Measurements from ENCODE around the gene INTS3.
"Not testable (repeated sequence)": the region's sequence is repeated elsewhere in the genome, so short reads cannot be mapped to it uniquely, and the experiment has no call there.

INTS3 gene

GRCh38 chr1:153750026-153750995 lies 22.5 kb downstream of the INTS3 start:
- no peak for ATAC-seq (replicated peaks; ENCODE audit: extremely low read depth, poor library complexity, severe bottlenecking)
- H3K36me3 Mint-ChIP-seq (ENCODE audit: insufficient read depth) = peaks cover 48% of the 10 kb centered on the region

DNA sequence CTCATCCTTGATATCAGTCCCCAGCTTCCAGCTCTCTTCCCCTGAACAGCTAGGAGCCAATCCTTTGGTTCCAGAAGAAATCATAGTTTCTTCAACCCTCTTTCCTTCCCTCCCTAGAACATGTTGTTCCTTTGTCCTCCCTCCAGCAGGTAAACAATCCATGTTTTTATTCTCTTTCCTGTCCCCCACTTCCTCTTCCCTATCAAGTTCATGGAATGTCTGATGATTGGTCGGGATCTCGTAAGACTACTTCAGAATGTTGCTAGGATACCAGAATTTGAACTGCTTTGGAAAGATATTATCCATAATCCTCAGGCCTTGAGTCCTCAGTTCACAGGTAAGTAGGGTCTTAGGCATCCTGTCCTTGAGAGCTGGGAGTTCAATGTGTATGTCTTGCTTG lies 24.2 kb downstream of the INTS3 start:
- Mint-ChIP-seq H3K36me3 (ENCODE audit: insufficient read depth) (peaks cover 51% of the 10 kb centered on the region), H3K27ac (ENCODE audit: low read depth) (no peak overlapping the region), H3K9me3 (no peaks in the 10 kb centered on the region), H3K4me3 (no peak overlapping the region), H3K4me1 (peaks cover 6% of the 10 kb centered on the region), H3K27me3 (no peaks in the 10 kb centered on the region)
- ATAC-seq (replicated peaks; ENCODE audit: extremely low read depth, poor library complexity, severe bottlenecking) (no peak), DNase-seq (ENCODE audit: low spot score in 2 of 2) (no peak)

More at GRCh38 chr1:153750026-153750995, 22.5 kb downstream of the INTS3 start:
- H3K27me3 Mint-ChIP-seq = no peaks in the 10 kb centered on the region
- H3K4me3 Mint-ChIP-seq = no peak overlapping the region
- no peaks in the 10 kb centered on the region for H3K9me3 Mint-ChIP-seq
- peaks cover 6% of the 10 kb centered on the region for H3K4me1 Mint-ChIP-seq
- H3K27ac Mint-ChIP-seq (ENCODE audit: low read depth) = no peak overlapping the region
- no peak for DNase-seq (ENCODE audit: low spot score in 2 of 2)

GRCh38 chr1:153752571-153753195 lies 24.8 kb downstream of the INTS3 start:
- DNase-seq (ENCODE audit: low spot score in 2 of 2) (no peak), ATAC-seq (replicated peaks; ENCODE audit: extremely low read depth, poor library complexity, severe bottlenecking) (no peak)
- Mint-ChIP-seq H3K4me3 (no peak overlapping the region), H3K27me3 (no peaks in the 10 kb centered on the region), H3K4me1 (peaks cover 6% of the 10 kb centered on the region), H3K36me3 (ENCODE audit: insufficient read depth) (peaks cover 51% of the 10 kb centered on the region), H3K9me3 (no peaks in the 10 kb centered on the region), H3K27ac (ENCODE audit: low read depth) (no peak overlapping the region)

- ATAC-seq (replicated peaks; ENCODE audit: extremely low read depth, poor library complexity, severe bottlenecking) = no peak
- Mint-ChIP-seq H3K27me3 (no peaks in the 10 kb centered on the region), H3K4me1 (peaks cover 4% of the 10 kb centered on the region), H3K9me3 (no peaks in the 10 kb centered on the region), H3K27ac (ENCODE audit: low read depth) (no peak overlapping the region), H3K4me3 (no peak overlapping the region), H3K36me3 (ENCODE audit: insufficient read depth) (peaks cover 46% of the 10 kb centered on the region)
- DNase-seq (ENCODE audit: low spot score in 2 of 2) = no peak
These were observed 26.4 kb downstream of the INTS3 start for GRCh38 chr1:153754266-153754665.

DNA sequence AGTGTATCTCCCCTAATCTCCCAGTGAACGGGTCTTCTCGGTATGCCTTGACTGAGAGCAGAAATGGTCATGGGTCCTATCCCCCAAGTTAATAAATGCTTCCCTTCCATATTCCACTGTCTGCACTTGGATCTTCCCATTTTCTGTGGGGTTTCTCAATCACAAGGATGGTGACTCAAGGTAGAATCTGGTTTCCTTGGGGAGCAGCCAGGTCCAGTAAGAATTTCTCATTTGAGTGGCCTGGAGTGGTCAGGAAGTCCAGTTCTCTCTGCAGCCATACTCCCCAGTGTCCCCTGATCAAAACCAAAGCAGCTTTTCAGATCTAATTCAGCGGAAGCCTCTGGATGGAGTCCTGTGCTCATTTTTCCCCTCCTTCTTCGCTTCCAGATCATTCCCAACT lies 32.6 kb downstream of the INTS3 start:
- no peaks in the 10 kb centered on the region for H3K4me1 Mint-ChIP-seq
- H3K9me3 Mint-ChIP-seq = no peaks in the 10 kb centered on the region
- ATAC-seq (replicated peaks; ENCODE audit: extremely low read depth, poor library complexity, severe bottlenecking) (no peak), DNase-seq (ENCODE audit: low spot score in 2 of 2) (no peak)
- H3K27me3 Mint-ChIP-seq = no peaks in the 10 kb centered on the region
- H3K27ac Mint-ChIP-seq (ENCODE audit: low read depth) = no peak overlapping the region
- peaks cover 37% of the 10 kb centered on the region for H3K36me3 Mint-ChIP-seq (ENCODE audit: insufficient read depth)
- H3K4me3 Mint-ChIP-seq = no peak overlapping the region

DNA sequence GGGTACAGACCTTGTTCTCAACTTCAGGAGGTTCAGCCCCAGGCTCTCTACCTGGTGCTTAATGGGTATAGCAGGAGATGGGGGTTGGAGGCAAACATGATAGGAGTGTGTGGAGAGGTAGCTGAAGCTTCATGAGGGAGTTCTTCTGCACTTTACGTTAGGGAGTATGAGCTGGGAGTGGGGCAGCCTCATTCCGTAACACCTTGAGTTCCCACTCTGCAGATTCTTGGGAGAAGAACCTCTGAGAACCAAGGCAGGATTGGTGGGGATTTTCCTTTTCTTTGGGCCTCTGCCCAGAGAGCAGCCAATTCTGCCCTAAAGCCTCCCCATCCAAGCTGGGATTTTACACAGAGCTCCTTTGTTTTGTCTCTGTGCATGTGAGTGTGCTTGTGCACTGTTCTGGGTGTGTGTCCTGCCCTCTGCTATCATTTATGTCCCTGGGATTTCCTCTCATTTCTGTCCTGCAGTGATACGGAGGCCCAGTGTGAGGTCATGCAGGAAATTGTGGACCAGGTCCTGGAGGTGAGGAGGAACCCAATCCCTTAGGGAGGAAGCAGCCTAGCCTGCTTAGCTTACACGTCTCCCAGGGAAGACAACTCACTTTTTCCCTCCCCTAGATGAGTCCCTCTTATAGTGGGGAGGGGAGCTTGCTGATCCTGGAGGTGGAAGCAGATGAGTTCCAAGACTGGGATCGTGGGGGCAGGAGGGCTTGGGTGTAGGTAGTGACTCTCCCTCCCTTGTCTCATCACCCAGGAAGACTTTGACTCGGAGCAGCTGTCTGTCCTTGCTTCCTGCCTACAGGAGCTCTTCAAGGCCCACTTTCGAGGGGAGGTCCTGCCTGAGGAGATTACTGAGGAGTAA lies 35.7 kb downstream of the INTS3 start:
- ATAC-seq (replicated peaks; ENCODE audit: extremely low read depth, poor library complexity, severe bottlenecking) (no peak), DNase-seq (ENCODE audit: low spot score in 2 of 2) (no peak)
- Mint-ChIP-seq H3K4me3 (no peak overlapping the region), H3K36me3 (ENCODE audit: insufficient read depth) (peaks cover 51% of the 10 kb centered on the region), H3K27ac (ENCODE audit: low read depth) (no peak overlapping the region), H3K4me1 (no peaks in the 10 kb centered on the region), H3K27me3 (no peaks in the 10 kb centered on the region), H3K9me3 (no peaks in the 10 kb centered on the region)

DNA sequence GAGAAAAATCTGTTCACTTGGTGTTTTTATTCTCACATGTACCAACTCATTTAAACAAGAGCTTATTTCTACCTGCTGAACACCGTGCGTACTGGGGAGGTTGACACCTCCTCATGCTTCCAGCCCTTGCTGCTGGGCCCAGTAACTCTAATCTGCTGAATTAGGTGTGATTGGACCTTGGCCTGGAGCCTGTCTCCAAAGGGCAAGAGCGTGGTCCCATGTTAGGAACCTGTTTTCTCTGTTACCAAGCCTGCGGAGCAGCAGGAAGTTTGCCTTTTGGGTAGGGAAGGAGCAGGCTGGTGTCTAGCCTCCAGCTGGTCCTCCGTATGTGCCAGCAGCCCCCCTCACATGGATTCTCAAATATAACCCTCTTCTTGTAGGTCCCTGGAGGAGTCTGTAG lies 36.5 kb downstream of the INTS3 start:
- Mint-ChIP-seq H3K9me3 (no peaks in the 10 kb centered on the region), H3K27me3 (no peaks in the 10 kb centered on the region), H3K4me3 (no peak overlapping the region), H3K27ac (ENCODE audit: low read depth) (no peak overlapping the region), H3K4me1 (no peaks in the 10 kb centered on the region), H3K36me3 (ENCODE audit: insufficient read depth) (peaks cover 49% of the 10 kb centered on the region)
- DNase-seq (ENCODE audit: low spot score in 2 of 2) (no peak), ATAC-seq (replicated peaks; ENCODE audit: extremely low read depth, poor library complexity, severe bottlenecking) (no peak)

DNA sequence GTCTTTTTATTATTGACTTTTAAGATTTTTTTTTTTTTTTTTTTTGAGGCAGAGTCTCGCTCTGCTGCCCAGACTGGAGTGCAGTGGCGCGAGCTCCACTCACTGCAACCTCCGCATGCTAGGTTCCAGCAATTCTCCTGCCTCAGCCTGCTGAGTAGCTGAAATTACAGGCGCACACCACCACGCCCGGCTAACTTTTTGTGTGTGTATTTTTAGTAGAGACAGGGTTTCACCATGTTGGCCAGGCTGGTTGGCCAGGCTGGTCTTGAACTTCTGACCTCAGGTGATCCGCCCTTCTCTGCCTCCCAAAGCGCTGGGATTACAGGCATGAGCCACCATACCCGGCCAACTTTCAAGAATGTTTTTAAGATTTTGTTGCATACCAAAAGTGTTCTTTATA lies 38.8 kb downstream of the INTS3 start:
- H3K36me3 Mint-ChIP-seq (ENCODE audit: insufficient read depth) = peaks cover 35% of the 10 kb centered on the region
- H3K9me3 Mint-ChIP-seq; H3K27me3 Mint-ChIP-seq; H3K27ac Mint-ChIP-seq (ENCODE audit: low read depth); DNase-seq (ENCODE audit: low spot score in 2 of 2); ATAC-seq (replicated peaks; ENCODE audit: extremely low read depth, poor library complexity, severe bottlenecking); H3K4me1 Mint-ChIP-seq; H3K4me3 Mint-ChIP-seq: not testable (repeated sequence)

DNA sequence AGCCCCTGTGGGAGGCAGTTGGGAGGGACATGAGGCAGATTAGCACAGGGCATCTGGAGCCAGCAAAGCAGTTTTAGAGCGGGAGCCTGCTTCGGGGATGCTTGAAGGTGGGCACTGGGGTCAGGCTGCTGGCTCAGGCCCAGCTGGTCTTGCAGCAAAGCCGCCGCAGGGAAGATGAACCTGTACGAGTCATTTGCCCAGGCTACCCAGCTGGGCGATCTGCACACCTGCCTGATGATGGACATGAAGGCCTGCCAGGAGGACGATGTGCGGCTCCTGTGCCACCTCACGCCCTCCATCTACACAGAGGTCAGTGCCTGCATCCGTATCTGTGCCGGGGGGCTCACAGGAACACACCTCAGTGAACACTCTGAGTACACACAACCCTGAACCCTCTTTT lies 39.7 kb downstream of the INTS3 start:
- Mint-ChIP-seq H3K9me3 (no peaks in the 10 kb centered on the region), H3K4me1 (no peaks in the 10 kb centered on the region), H3K27ac (ENCODE audit: low read depth) (no peak overlapping the region), H3K27me3 (no peaks in the 10 kb centered on the region), H3K36me3 (ENCODE audit: insufficient read depth) (peaks cover 32% of the 10 kb centered on the region), H3K4me3 (no peak overlapping the region)
- ATAC-seq (replicated peaks; ENCODE audit: extremely low read depth, poor library complexity, severe bottlenecking) (no peak), DNase-seq (ENCODE audit: low spot score in 2 of 2) (no peak)

- no peak overlapping the region for H3K27ac Mint-ChIP-seq (ENCODE audit: low read depth)
- peaks cover 33% of the 10 kb centered on the region for H3K36me3 Mint-ChIP-seq (ENCODE audit: insufficient read depth)
These were observed 40.7 kb downstream of the INTS3 start for GRCh38 chr1:153768316-153769181.

DNA sequence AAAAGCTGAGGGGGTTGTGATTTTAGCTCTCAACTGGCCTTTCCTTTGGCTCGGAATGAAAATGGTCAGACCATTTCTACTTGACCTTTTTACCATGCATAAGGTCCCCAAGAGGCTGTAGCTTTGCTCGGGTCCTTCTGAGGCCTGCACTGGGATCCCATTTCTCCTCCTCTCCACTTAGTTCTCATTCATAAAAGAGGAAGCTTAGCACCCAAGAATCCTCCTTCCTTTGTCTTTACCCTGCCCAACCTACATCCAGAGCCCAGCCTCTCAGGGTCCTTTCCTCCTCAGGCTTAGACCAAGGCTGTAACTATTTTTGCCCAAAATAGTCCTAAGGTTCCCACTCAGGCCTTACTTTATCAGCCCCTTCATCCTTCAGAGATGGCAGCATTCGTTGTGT lies 41.4 kb downstream of the INTS3 start:
- ATAC-seq (replicated peaks; ENCODE audit: extremely low read depth, poor library complexity, severe bottlenecking) (no peak), DNase-seq (ENCODE audit: low spot score in 2 of 2) (no peak)
- H3K27me3 Mint-ChIP-seq = no peaks in the 10 kb centered on the region
- peak overlapping the region; percentile 84 for H3K27ac Mint-ChIP-seq (ENCODE audit: low read depth)
- H3K36me3 Mint-ChIP-seq (ENCODE audit: insufficient read depth) = peaks cover 33% of the 10 kb centered on the region
- no peaks in the 10 kb centered on the region for H3K9me3 Mint-ChIP-seq
- H3K4me3 Mint-ChIP-seq = no peak overlapping the region
- H3K4me1 Mint-ChIP-seq = peaks cover 10% of the 10 kb centered on the region

More at GRCh38 chr1:153768316-153769181, 40.7 kb downstream of the INTS3 start:
- Mint-ChIP-seq H3K4me1 (peaks cover 3% of the 10 kb centered on the region), H3K9me3 (no peaks in the 10 kb centered on the region), H3K27me3 (no peaks in the 10 kb centered on the region), H3K4me3 (no peak overlapping the region)
- ATAC-seq (replicated peaks; ENCODE audit: extremely low read depth, poor library complexity, severe bottlenecking) = no peak
- DNase-seq (ENCODE audit: low spot score in 2 of 2) = no peak

- no peak for ATAC-seq (replicated peaks; ENCODE audit: extremely low read depth, poor library complexity, severe bottlenecking)
- no peaks in the 10 kb centered on the region for H3K9me3 Mint-ChIP-seq
- no peak overlapping the region for H3K27ac Mint-ChIP-seq (ENCODE audit: low read depth)
- DNase-seq (ENCODE audit: low spot score in 2 of 2) = no peak
- no peaks in the 10 kb centered on the region for H3K27me3 Mint-ChIP-seq
- H3K4me3 Mint-ChIP-seq = no peak overlapping the region
- peaks cover 25% of the 10 kb centered on the region for H3K36me3 Mint-ChIP-seq (ENCODE audit: insufficient read depth)
- peaks cover 18% of the 10 kb centered on the region for H3K4me1 Mint-ChIP-seq
These were observed 42.9 kb downstream of the INTS3 start for GRCh38 chr1:153770797-153771196.
